GM19193 (cell line): ENCODE data around the gene MRPL44.

Experiments used
- POLR2A ChIP-seq: IDR thresholded peaks from 4 replicates; pipeline ENCODE4 v1.6.1; 2011; ENCODE audit not compliant: insufficient read depth, insufficient read length; ENCODE audit errors: extremely low read depth

MRPL44 gene

DNA sequence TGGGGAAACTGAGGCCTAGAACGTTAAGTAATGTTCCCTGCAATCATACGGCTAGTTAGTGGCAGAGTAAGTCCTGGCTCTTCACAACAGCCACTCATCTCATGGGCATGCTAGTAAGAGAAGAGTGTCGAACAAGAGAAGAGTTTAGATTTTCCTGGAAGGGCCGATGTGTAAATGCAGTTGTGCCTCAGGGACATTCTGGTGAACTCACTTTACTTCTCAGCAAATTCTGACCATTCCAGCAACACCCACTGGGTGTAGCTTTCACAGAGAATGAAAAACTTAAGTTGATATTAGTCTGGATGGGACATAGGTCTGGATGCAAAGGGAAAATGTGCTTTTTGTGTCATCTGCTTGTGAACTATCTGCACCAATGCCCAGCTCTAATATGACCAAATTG is 23.5 kb downstream of the MRPL44 start:
- no peak for TF ChIP-seq POLR2A

DNA sequence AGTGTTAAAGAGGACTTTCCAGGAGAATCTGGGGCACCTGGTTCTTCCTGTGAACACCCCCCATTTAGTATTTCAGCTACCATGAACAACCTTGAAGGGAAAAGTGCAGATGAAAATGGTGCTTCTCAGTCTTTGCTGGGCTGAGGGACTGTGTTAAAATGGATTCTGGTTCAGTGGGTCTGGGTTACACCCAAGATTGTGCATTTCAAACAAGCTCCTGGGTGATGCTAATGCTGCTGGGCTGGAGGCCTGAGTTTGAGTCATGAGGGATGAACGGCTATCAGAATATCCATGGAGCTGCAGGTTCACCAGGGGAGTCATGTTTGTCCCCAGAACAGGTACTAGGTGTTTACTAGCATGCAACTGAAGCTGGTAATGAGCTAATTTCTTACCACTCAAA is 24.0 kb downstream of the MRPL44 start:
- no peak for TF ChIP-seq POLR2A

DNA sequence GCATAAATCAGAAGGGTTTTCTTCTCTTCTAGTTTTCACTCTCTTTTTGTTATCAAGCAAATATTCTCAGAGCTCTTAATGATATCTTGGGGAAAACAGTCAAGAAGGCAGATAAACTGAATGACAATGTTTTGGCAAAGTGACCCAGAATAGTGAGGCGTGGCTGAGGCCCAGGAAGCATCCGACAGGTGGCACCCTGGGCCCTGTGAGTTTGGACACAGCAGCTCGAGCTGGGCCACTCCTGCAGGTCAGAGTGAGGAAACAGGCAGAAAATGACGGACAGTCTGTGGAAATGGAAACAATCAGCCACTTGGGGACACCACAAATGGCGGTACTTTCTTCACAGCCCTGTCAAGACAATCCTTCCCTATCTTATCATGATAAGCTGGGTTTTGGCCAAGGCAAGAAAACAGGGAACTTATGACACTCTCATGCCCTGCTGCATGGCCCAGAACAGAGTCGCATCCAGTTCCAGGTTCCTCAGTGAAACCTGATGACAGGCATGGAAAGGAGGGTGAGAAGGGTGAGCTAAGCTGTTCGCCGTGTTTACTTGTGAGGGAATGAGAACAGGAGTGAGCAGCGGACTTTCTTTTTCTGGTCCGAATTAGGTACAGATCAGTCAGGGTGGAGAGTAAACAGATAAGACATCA is 32.1 kb downstream of the MRPL44 start:
- TF ChIP-seq POLR2A, result no peak

DNA sequence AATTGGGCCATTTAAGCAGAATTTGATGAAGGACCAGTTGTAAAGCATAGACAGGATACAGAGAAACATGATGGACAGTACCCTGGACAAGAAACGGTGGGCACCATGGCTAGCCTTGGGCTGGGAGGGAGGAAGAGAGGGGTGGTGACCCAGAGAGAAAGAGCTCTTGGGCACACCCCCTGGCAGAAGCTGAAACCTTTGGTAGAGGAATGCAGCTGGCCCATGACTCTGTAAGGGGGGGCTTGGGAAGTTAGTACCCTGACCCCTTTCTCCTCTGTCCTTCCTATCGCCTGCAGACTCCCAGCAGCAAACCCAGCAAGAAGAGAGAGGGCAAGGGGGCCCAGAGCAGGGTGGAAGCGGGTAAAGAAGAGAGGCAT is 32.6 kb downstream of the MRPL44 start:
- no peak for TF ChIP-seq POLR2A

DNA sequence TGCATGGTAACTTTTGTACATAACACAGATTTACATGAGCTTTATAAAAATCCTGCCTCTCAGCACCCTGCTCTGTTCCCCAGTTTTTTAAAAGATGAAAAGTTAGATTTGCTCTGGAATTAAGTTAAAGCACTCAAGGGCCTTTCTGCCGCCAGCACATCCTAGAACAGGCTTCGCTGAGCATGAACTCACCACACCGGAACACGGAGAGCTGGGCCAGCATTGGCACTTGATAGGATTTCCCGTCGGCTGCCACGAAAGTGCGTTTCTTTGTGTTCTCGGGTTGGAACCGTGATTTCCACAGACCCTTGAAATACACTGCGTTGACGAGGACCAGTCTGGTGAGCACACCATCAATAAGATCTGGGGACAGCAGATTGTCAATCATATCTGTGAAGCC is 34.3 kb downstream of the MRPL44 start:
- TF ChIP-seq POLR2A, result no peak

DNA sequence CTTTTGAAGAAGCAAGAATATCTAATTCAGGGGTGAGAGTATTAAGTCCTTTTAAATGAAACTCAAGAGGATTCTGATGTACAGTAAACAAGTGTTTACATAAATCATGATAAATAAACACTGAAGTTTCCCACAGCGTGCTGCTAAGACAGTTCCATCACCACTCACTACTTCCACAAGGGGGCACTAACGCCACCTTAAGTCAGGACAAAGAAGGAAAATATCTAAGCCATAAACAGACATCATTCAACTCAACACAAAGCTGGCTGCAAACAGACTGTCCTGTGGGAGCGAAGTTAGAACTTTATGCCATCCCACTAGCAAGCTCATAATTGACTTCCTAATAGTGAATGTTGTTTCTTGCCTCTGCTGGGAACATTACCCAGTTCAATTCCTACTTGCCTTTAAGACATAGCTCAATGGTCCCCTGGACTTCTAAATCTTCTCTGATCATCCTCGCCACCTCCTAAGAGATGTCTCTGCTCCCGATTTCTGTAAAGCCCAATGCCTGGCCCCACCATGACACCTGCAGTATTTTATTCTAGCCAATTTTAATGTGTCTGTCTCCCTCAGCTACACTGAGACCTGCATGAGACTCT is 36.5 kb downstream of the MRPL44 start:
- TF ChIP-seq POLR2A, result no peak

DNA sequence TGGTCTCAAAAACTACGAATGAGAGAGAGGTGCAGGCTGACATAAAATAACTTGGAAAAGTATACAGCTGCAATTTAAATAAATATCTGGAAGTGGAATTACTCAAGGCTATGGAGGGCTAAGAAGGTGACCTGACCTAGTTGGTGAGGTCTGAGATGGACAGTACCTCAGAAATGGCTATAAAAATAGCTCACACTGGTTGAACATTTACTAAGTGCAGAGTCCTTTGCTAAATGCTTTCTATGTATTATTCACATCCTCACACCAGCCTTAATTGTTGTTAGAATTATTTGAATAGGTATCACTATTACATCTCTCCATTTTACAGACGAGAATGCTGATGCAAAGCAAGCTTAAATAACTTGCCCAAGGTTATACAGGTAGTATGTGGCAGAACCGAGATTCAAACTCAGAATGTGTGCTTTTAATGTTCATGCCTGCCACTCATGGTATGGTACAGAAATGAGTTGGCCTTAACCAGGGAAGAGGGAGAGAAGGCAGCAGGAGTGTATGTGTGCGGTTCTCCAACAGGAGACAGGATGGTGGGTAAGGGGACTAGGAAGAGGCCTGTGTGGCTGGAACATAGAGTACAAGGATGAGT is 37.4 kb downstream of the MRPL44 start:
- TF ChIP-seq POLR2A, result no peak

DNA sequence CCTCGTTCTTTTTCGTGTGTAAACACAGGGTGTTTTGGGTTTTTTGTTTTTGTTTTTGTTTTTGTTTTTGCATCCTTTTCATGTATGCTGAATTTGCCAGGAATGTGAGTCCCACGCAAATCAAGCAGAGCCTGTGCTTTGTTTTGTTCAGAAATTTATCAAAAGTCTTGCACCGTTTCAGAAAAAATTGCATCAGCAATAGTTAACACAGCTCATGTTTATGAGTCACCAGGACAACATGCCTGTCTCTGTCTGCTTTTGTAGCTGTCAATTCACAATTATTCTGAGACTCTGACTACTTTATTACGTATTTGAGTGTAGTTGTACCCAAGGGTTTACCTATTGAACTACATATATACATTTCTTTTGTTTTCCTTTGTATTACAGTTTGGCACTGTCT is 38.3 kb downstream of the MRPL44 start:
- no peak for TF ChIP-seq POLR2A

DNA sequence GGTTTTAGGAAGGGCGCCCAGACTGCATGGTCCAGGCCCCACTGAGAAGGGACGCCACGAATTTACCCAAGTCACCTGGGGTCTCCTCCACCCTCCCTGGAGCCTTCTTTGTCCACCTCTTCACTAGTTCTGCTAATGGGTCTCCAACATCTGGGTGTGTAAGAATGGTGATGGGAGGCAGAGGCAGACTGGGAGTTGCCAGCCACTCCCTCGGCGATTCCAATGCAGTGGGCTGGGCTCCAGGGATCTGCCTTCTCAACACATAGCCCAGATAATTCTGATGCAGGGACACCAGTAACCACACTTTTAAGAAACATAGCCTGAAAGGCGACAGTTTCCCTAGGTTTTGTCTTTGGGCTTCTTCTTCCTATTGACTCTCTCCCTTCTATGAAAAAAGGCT is 39.1 kb downstream of the MRPL44 start:
- no peak for TF ChIP-seq POLR2A

DNA sequence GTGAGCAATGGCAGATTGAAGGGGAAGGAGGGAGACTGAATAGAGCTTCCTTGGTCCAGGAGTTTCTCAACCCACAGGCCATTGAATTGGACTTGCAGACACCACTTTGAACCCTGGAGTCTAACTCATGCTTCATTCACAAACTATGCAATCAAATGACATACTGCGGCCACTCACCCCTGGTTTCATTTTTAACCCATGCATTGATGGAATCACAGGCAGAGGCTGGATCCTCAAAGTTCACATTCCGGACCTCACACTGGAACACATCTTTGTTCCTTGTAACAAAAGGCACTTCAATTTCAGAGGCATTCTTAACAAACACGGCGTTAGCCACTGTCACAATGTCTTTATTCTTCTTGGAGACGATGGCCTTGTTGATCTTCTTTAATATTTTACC is 40.7 kb downstream of the MRPL44 start:
- no peak for TF ChIP-seq POLR2A

DNA sequence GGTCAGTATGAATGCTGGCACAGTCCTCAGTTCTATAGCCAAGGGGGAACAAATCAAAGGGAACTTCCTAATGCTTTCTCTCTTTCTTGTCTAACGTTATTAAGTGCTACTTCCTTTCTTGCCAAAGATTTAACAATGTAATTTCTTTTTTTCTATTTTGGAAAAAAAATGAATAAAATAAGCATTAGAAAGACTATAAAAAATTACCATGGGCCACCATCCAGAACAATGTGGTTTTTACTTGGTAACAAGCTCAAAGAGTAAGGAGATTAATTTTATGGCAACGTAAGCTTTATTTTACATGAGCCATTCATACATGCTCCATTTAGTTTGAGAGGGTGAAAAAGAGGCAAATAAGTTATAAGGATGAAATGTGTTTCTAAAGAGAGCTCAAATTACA is 41.7 kb downstream of the MRPL44 start:
- no peak for TF ChIP-seq POLR2A

DNA sequence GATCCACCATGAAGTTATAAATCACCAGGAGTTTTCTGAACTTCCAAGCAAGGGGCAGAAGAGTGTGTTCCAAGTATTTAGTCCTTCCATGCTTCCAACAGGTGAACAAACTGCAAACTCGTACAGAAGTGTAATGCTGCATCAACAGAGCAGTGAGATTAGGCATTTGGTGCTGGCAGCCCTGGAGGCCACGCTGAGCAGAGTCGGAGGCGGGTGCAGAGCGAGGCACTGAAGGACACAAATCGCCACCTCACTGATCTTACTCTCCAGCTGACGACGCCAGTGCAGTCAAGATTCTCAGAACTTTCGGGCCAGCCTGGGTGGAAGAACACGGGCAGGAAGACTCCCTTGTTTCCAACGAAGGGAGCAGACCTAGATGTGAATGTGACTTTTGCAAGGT is 42.6 kb downstream of the MRPL44 start:
- TF ChIP-seq POLR2A, result no peak

DNA sequence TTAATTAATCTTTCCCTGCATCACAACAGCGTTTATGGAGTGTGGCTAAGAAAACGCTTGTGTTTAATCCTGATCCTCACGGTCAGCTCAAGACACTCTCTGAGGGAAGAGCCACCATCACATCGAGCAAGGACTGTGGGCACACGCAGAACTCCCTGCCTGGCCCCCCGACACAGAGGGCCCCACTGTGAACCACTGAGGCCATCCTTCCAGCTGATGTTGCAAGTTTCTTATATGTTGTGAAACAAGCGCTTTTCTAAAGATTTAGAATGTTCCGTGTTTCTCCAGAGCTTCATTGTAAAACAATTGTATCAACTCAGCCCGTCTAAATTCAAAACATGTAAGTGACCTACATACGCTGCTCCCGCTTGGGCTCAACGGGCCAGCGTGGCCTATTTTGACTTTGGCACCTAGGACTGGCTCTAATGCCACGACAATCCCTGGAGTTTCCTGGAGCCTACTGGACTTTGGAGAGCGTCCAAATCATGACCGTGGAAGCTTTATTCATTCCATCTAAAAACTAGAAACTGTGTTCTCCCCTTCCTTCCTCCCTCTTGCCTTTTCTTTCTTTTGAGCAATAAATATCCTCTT is 46.9 kb downstream of the MRPL44 start:
- no peak for TF ChIP-seq POLR2A

DNA sequence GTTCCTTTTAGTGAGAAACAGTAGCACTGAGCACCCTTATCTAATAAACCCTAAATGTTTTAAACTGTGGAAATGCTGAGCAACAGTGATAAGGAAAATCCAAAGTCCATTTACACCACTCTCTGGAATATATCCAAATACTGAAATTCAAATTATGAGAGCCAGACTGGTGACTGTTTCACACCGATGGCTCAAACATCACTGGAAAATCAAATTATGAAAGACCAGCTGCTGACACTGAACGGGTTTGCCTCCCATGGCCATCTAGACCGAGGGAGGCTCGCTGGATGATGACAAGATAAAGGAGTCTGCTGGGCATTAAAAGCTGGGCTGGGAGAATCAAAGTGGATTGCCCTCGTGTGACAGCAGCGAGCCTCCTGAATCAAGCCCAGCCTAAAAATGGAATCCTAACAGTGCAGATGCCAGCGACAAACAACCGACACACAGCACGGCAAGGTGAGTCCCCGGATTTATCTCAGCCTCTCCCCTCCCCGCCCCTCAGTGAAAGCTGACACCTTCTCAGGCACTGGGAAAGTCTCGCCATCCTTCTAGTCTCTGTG is 51.5 kb downstream of the MRPL44 start:
- no peak for TF ChIP-seq POLR2A

DNA sequence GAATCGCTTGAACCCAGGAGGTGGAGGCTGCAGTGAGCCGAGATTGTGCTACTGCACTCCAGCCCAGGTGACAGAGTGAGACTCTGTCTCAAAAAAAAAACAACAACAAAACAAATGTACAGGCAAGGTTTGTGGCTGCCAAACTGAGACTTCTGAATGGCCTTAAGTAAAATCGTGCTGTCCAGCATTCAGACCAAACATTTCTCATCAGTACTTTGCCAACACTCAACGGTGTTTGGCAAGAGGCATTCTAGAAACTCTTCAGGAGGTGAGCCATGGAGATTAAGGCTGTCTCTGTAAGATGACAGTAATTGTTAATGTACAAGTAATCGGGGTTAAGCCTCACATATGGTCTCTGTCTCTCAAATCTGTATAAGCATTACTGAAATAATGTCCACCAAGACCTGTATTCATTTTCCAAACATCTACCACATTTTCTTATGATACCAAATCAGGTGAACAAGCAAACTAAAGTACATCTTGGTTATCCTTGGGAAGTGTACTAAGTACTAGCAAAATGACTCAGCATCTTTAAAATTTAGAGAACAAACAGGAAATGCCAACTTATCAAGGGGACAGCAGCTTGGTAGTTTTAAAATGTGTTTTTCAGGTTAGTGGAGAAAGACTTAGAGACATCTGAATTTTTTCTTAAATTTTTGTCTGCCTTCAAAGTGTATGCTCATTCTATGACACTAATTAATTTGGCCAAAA is 52.5 kb downstream of the MRPL44 start:
- TF ChIP-seq POLR2A, result no peak
